ENCODE results near the gene CNDP1.
"Not testable (repeated sequence)": the region's sequence is repeated elsewhere in the genome, so short reads cannot be mapped to it uniquely, and the experiment has no call there.

Gene CNDP1, protein sequence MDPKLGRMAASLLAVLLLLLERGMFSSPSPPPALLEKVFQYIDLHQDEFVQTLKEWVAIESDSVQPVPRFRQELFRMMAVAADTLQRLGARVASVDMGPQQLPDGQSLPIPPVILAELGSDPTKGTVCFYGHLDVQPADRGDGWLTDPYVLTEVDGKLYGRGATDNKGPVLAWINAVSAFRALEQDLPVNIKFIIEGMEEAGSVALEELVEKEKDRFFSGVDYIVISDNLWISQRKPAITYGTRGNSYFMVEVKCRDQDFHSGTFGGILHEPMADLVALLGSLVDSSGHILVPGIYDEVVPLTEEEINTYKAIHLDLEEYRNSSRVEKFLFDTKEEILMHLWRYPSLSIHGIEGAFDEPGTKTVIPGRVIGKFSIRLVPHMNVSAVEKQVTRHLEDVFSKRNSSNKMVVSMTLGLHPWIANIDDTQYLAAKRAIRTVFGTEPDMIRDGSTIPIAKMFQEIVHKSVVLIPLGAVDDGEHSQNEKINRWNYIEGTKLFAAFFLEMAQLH

GRCh38 chr18:74534150-74534969 is at the start of gene CNDP1:
Gene CNDP1 (plus strand): TSS chr18:74534500. CDS start chr18:74534668, 168 bp downstream.
- no peak for DNase-seq

DNA sequence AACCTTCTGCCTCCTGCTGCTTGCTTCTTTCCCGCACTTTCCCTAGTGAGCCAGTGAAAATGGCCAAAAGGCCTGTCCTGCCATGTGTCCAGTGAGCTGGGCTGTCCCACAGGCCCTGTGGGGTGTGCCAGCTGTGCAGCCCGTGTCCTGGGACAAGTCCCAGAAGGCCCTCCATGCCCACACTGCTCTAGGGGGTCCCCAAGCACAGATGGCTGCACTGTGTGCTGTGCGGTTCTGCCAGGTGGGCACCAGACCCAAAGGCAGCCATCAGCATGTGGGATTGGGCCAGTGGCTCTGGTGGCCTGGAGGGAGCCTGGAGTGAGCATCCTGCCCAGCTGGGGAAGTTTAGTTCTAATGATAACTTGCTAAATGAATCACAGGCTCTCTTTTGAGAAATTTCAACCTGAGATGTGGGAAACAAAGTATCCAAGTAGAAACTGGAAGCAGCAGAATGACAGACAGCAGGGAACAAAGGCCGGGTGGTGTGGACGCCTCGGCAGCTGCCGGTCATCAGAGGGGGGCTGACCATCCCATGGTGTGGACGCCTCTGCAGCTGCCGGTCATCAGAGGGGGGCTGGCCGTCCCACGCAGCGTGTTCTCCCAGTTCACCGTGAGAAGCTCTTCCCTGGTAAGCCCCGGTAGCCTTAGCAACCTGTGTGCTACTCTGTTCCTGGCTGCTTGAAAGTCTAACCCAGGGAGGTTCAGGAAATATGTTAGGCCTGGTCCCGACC is 48.0 kb upstream of the CNDP1 start:
- no peak for DNase-seq

DNA sequence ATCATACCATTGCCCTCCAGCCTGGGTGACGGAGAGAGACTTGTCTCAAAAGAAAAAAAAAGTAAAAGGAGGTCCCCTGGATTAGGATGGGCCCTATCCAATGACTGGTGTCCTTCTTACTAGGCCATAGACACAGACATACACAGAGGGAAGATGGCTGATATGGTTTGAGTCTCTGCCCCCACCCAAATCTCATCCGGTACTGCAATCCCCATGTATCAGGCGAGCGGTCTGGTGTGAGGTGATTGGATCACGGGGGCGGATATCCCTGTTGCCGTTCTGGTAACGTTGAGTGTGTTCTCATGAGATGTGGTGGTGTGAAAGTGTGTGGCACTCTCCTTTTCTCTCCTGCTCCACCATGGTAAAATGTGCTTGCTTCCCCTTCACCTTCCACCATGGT is 45.9 kb upstream of the CNDP1 start:
- DNase-seq: no peak

DNA sequence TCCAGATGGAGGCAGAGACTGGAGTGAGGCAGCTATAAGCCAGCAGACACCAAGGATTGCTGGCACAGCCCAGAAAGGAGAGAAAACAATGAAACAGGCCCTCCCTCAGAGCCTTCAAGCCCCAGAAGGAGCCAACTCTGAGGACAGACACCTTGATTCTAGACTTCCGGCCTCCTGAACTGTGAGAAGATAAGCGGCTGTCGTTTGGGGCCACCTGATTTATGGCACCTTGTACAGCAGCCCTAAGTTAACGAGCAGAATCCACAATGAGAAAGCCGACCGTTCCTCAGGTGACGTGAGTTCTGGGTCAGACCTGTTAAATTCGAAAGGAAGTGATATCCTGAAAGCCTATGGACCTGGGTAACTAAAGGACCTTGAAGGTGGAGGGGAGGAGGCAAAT is 45.4 kb upstream of the CNDP1 start:
- DNase-seq: no peak

GRCh38 chr18:74489676-74490075 is 44.6 kb upstream of the CNDP1 start:
- DNase-seq: peak; percentile 24

DNA sequence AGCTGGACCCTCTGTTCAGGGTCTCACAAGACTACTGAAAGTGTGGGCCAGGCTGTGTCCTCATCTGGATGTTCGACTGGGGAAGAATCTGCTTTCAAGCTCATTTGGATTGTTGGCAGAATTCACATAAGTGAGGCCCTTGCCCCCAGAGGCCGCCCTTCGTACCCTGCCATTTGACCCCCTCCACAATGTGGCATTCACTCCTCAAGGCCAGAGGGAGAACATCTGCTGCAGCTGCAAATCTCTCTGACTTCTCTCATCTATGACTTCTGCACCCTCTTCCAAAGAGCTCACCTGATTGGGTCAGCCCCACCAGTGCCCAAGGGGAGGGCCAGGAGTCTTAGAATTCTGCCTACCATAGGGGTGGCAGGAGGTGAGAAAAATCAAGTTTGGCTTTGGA is 42.0 kb upstream of the CNDP1 start:
- DNase-seq: no peak

GRCh38 chr18:74493689-74494088 is 40.6 kb upstream of the CNDP1 start:
- DNase-seq: peak; percentile 76

GRCh38 chr18:74494514-74494913 is 39.8 kb upstream of the CNDP1 start:
- DNase-seq: no peak

GRCh38 chr18:74495581-74496507 is 38.5 kb upstream of the CNDP1 start, which contains the start of gene CNDP2:
Gene CNDP2 (plus strand): TSS chr18:74496363. CDS start chr18:74499974, 3,611 bp downstream.
- DNase-seq: peak; percentile 98

DNA sequence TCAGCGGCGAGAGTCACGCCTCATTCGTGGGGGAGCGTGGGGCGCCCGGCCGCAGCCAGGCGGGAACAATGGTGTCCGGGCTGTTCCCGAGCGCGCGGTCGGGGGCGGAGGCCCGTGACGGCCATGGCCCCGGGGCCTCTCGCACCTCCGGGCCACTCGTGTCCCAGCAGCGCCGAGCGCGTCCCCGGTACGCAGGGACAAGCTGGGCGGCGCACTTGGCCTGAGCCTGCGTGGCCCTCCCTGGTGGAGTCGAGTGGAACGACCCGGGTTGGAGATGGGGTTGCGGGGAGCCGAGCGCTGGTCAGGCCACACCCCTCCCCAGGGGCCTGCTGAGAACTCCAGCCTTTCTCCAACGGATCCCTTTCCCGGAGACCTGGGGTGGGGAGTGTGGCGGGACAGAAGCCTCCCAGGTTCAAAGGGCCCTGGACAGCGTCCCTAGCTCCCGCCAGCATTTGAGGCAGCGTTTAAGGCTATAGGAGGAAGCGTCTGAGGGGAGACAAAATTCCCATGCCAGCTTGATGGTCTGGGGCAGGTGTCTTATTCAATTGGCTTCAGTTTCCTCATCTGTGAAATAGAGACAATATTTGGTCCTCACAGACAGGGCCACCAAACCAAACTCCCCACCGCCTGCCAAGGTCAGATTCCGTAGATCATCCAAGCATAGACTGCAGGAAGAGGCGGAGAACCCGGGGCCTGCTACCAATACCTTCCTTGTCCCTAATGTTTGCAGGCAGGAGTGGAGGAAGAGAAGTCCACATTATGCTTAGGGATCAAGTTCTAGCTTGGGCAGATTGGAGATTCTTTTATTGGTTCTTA is 37.6 kb upstream of the CNDP1 start:
- DNase-seq: peak; percentile 36

- no peak for DNase-seq
These were observed 37.0 kb upstream of the CNDP1 start for GRCh38 chr18:74497324-74497676.

GRCh38 chr18:74497778-74498177 is 36.5 kb upstream of the CNDP1 start:
- DNase-seq: peak; percentile 59

DNA sequence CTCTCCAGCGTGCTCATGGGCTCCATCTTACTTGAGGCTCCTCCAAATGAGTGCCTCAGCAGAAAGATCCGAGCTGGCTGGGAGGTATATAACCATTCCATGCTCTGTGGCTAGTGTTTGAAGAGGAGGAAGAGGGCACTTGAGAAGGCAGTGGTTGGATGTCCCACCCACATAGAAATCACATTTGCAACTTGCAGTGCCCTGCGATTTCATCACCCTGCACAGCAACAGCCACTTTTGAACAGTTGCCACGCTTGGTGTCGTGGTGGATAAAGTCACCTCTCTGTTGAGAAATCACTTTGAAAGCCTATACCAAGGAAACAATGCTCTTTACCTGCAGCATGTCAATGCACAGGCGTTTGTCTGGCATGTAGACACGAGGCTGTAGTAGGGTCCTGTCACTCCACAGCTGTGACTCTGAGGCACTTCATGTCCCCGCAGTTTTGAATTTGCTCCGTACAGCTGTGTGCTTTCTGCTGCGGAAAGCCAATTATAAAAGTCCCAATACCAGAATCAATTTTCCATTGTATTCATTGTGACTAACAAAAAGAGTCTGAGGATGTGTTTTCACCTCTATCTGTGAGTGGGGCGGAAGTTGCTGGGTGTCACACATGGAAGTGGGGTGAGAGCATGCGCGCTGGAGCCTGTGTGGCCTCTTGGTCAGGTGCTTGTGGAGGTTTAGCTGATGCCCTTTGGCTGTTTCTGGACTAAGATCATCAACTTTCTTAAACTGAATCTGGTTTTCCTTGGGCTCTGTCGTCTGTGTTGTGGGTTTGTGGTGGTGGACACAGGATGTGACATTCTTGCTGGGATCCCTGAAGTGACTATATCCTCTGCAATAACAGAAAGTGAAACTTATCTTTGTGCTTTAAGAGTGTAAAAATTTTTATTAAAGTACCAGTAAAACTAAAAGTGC is 35.3 kb upstream of the CNDP1 start:
- peak; percentile 95 for DNase-seq

DNA sequence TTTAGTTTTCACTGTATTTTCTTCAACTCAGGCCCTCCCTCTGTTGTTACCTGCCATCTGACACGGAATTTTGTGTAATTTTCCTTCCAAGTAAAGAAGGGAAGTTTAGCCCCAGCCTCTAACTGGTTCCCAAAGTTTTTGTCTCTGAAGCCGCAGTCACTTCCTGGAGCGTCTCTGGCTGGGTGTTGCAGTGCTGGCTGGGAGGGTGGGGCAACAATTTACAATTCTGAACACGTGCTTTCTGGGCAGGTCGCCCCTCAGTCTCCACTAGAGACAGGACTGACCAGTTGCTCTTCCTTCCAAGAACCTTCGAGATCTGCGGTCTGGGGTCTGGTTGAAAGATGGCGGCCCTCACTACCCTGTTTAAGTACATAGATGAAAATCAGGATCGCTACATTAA is 34.7 kb upstream of the CNDP1 start:
- DNase-seq: peak; percentile 84

- peak; percentile 51 for DNase-seq
These were observed 33.9 kb upstream of the CNDP1 start for GRCh38 chr18:74500372-74500771.

DNA sequence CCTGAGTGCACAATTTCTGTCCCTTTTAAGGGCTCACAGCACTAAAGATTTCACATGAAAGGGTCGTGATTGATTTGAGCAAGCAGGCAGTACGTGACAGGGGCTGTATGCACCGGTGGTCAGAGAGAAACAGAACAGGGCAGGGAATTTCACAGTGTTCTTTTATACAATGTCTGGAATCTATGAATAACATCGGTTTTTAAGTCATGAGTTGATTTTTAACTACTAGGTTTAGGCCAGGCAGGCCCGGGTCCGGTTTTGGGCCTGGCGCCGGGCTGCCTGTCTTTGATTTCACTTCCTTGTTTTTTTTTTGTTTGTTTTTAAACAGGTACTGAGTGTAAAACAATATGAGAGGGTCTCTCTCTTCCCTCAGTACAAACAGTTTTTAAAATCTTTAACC is 33.5 kb upstream of the CNDP1 start:
- not testable (repeated sequence) for DNase-seq

GRCh38 chr18:74501386-74501785 is 32.9 kb upstream of the CNDP1 start:
- no peak for DNase-seq

DNA sequence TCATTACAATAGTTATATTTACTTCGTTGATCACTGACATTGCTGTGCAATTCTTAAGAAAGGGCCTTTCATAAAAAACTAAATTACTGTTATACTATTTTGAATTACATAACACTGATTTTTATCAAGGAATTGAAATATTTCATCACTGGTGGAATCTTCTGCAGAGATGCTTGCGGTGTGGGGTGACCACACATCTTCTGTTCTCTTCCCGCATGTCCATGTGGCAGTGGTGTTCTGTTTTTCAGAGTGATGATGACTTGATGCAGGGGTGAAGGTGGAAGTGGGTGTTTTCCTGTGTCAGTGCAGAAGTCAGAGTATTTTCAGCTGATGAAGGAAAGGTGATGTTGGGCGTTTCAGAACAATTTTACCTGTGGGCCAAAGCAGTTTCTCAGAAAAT is 31.2 kb upstream of the CNDP1 start:
- DNase-seq: no peak

GRCh38 chr18:74505776-74506175 is 28.5 kb upstream of the CNDP1 start:
- no peak for DNase-seq

Measured in MV-4-11 (cell line).